Breast epithelium (tissue), 4 donors: ENCODE results near the gene BABAM2. TPM values are rescaled to one million over a fixed set of nuclear protein-coding genes. Genes with fewer than 3 reads are reported as not detected.
A peak's percentile ranks its signal among the peaks of the same experiment; 100 is the strongest.

Source experiments
- DNase-seq, 2 donors: peaks; one replicate each; pipeline ENCODE4 v3.0.0-alpha.2; 2019; ENCODE audit warnings: low spot score in 2 of 2
- H3K27ac ChIP-seq, 2 donors: fragments of 200-600 bp; sonication (generic) in 1 of 2; one replicate each; pipeline ENCODE4 v1.5.1; 2016 to 2019; ENCODE audit warnings: mild to moderate bottlenecking in 1 of 2
- H3K27me3 ChIP-seq, 2 donors: fragments of 200-600 bp; sonication (generic) in 1 of 2; one replicate each; pipeline versions ENCODE4 v1.5.1 to v1.6.0; 2017 to 2019; ENCODE audit warnings: control low read depth in 1 of 2, mild to moderate bottlenecking in 1 of 2
- H3K36me3 ChIP-seq: fragments of 200-600 bp; one replicate; pipeline ENCODE4 v1.5.1; 2019
- H3K4me1 ChIP-seq, 2 donors: fragments of 200-600 bp; sonication (generic); one replicate each; pipeline ENCODE4 v1.5.1; 2016 to 2019; ENCODE audit warnings: control low read depth in 1 of 2
- H3K4me3 ChIP-seq, 3 donors: fragments of 200-600 bp; sonication (generic); 1 replicate in 2 of 3; 2 replicates in 1 of 3; pipeline ENCODE4 v1.5.1; 2016 to 2019; ENCODE audit warnings: mild to moderate bottlenecking in 3 of 3, moderate library complexity in 2 of 3
- H3K9me3 ChIP-seq, 2 donors: fragments of 200-600 bp; sonication (generic) in 1 of 2; one replicate each; pipeline ENCODE4 v1.5.1; 2016 to 2019; ENCODE audit warnings: control low read depth in 1 of 2
- CTCF ChIP-seq, 3 donors: fragments of 450-650 bp; IDR thresholded peaks; one replicate each; pipeline ENCODE4 v1.5.1; 2016 to 2017; ENCODE audit warnings: antibody characterized with exemption in 3 of 3, mild to moderate bottlenecking in 3 of 3, moderate library complexity in 3 of 3
- POLR2A ChIP-seq: fragments of 450-650 bp; IDR thresholded peaks from one replicate; pipeline ENCODE4 v1.6.1; 2016; ENCODE audit warnings: antibody characterized with exemption, mild to moderate bottlenecking, moderate library complexity
- POLR2AphosphoS5 ChIP-seq, 3 donors: sonication (generic); formaldehyde crosslinking; IDR thresholded peaks; one replicate each; pipeline ENCODE4 v1.6.1; 2017; ENCODE audit warnings: antibody characterized with exemption in 3 of 3
- intact Hi-C: fragments of 100-400 bp; cut with DNase I; formaldehyde crosslinking; loops from one replicate; pipeline ENCODE4 v1.15.1; 2023; ENCODE audit warnings: low total_unique reads
- total RNA-seq, 3 donors: library from RNA; depleted of rRNA; stranded (reverse); fragments of >200 nt; gene quantifications; one replicate each; pipeline ENCODE4 v1.1.0, GENCODE V29; 2016

The BABAM2 gene
- total RNA-seq, 3 donors from 2014 or later, result 34.7 to 46.2 (median 37.4) TPM

- DNase-seq, result no peak
- Histone ChIP-seq H3K36me3 (no peaks in the 10 kb centered on the region), H3K27me3 (no peaks in the 10 kb centered on the region), H3K9me3 (no peaks in the 10 kb centered on the region), H3K27ac (no peak overlapping the region), H3K4me3 (no peak overlapping the region), H3K4me1 (no peaks in the 10 kb centered on the region)
- no peak for TF ChIP-seq POLR2A
- intact Hi-C loops, result loop anchor here (5.0 kb wide), 1 partner anchor 776 kb away; the partner anchor contains the start of gene MPV17
Measured at GRCh38 chr2:28098501-28099225, 208.1 kb downstream of the BABAM2 start.

GRCh38 chr2:28101123-28101522 lies 210.6 kb downstream of the BABAM2 start:
- no peaks in the 10 kb centered on the region for H3K27me3 ChIP-seq
- H3K27ac ChIP-seq, result peak overlapping the region in 1 of 2 donors; percentile 68

GRCh38 chr2:28101892-28102291 lies 211.4 kb downstream of the BABAM2 start:
- DNase-seq, result no peak
- H3K36me3 ChIP-seq, result no peaks in the 10 kb centered on the region
- peak overlapping the region in 1 of 2 donors; percentile 68 for H3K27ac ChIP-seq
- H3K4me1 ChIP-seq, result no peaks in the 10 kb centered on the region
- no peaks in the 10 kb centered on the region for H3K9me3 ChIP-seq
- TF ChIP-seq CTCF (IDR thresholded peaks at IDR 0.05) (no peak), POLR2AphosphoS5 (IDR thresholded peaks at IDR 0.05) (no peak), POLR2A (no peak)
- peak overlapping the region in 1 of 3 donors; percentile 7 for H3K4me3 ChIP-seq
- H3K27me3 ChIP-seq, result no peaks in the 10 kb centered on the region
- intact Hi-C loops, result no loop called here

More at GRCh38 chr2:28101123-28101522, 210.6 kb downstream of the BABAM2 start:
- intact Hi-C loops, result no loop called here
- TF ChIP-seq POLR2A (no peak), CTCF (IDR thresholded peaks at IDR 0.05) (no peak), POLR2AphosphoS5 (IDR thresholded peaks at IDR 0.05) (no peak)
- H3K36me3 ChIP-seq, result no peaks in the 10 kb centered on the region
- DNase-seq, result no peak
- no peaks in the 10 kb centered on the region for H3K4me1 ChIP-seq
- no peaks in the 10 kb centered on the region for H3K9me3 ChIP-seq
- no peak overlapping the region for H3K4me3 ChIP-seq

GRCh38 chr2:28102455-28102874 lies 211.9 kb downstream of the BABAM2 start:
- TF ChIP-seq POLR2A, result no peak
- peak in 1 of 3 donors; percentile 24 for TF ChIP-seq POLR2AphosphoS5 (IDR thresholded peaks at IDR 0.05)
- no peak for TF ChIP-seq CTCF (IDR thresholded peaks at IDR 0.05)
- no peaks in the 10 kb centered on the region for H3K9me3 ChIP-seq
- peak overlapping the region in 1 of 3 donors; percentile 7 for H3K4me3 ChIP-seq
- intact Hi-C loops, result no loop called here
- H3K27me3 ChIP-seq, result no peaks in the 10 kb centered on the region
- no peak for DNase-seq
- H3K36me3 ChIP-seq, result no peaks in the 10 kb centered on the region
- peak overlapping the region; percentile 30 to 68 for H3K27ac ChIP-seq
- no peaks in the 10 kb centered on the region for H3K4me1 ChIP-seq

GRCh38 chr2:28103611-28104010 lies 213.1 kb downstream of the BABAM2 start:
- DNase-seq, result no peak
- intact Hi-C loops, result no loop called here
- peak overlapping the region; percentile 11 to 84 for H3K27ac ChIP-seq
- no peak overlapping the region for H3K4me3 ChIP-seq
- H3K4me1 ChIP-seq, result no peaks in the 10 kb centered on the region
- TF ChIP-seq CTCF (IDR thresholded peaks at IDR 0.05), result no peak
- no peak for TF ChIP-seq POLR2AphosphoS5 (IDR thresholded peaks at IDR 0.05)
- TF ChIP-seq POLR2A, result no peak
- H3K36me3 ChIP-seq, result no peaks in the 10 kb centered on the region
- no peaks in the 10 kb centered on the region for H3K27me3 ChIP-seq
- H3K9me3 ChIP-seq, result no peaks in the 10 kb centered on the region
